PC-9 (cell line): Measurements from ENCODE around the gene GREM1.

ENCODE experiments used
- EZH2 ChIP-seq: fragments of 200-600 bp; sonication (generic); IDR thresholded peaks from 2 replicates; pipeline ENCODE4 v1.8.0; 2017; ENCODE audit warnings: antibody characterized with exemption, low read depth
- TF ChIP-seq, protein P1 (sequence below): fragments of 200-600 bp; sonication (generic); conservative IDR thresholded peaks from 2 replicates; pipeline ENCODE4 v1.6.1; 2017; ENCODE audit warnings: mixed run types, antibody characterized with exemption, mild to moderate bottlenecking, moderate library complexity

DNA sequence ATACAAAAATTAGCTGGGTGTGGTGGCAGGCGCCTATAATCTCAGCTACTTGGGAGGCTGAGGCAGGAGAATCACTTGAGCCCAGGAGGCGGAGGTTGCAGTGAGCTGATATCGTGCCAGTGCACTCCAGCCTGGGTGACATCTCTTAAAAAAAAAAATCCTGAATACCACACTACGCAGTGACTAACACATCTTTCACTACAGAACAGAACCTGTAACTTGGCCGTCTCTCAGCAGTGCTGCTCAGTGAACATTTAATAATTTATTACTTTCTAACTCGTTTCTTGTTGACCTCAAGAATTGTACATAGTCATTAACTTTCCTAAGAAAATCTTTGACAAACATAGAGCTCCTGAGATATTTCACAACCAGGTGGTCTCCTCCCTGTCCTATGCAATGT lies 3.8 kb downstream of the GREM1 start:
- TF ChIP-seq, protein P1, sequence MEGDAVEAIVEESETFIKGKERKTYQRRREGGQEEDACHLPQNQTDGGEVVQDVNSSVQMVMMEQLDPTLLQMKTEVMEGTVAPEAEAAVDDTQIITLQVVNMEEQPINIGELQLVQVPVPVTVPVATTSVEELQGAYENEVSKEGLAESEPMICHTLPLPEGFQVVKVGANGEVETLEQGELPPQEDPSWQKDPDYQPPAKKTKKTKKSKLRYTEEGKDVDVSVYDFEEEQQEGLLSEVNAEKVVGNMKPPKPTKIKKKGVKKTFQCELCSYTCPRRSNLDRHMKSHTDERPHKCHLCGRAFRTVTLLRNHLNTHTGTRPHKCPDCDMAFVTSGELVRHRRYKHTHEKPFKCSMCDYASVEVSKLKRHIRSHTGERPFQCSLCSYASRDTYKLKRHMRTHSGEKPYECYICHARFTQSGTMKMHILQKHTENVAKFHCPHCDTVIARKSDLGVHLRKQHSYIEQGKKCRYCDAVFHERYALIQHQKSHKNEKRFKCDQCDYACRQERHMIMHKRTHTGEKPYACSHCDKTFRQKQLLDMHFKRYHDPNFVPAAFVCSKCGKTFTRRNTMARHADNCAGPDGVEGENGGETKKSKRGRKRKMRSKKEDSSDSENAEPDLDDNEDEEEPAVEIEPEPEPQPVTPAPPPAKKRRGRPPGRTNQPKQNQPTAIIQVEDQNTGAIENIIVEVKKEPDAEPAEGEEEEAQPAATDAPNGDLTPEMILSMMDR = no peak
- TF ChIP-seq EZH2 = no peak
